Measurements from ENCODE around the gene MRPL32.

GRCh38 chr7:42946627-42946950, 14.4 kb downstream of the MRPL32 start:
- TF ChIP-seq POLR2A (IDR thresholded peaks at IDR 0.05) (no peak), CTCF (IDR thresholded peaks at IDR 0.05) (no peak), POLR2AphosphoS5 (IDR thresholded peaks at IDR 0.05) (no peak), EP300 (IDR thresholded peaks at IDR 0.05) (no peak)
